GM19023 (cell line): Measurements from ENCODE around the gene PABPC1L.

Experiments
- ATAC-seq: cut with Tn5 transposase; IDR thresholded peaks from one replicate; pipeline ENCODE4 v1.9.1; 2021; ENCODE audit warnings: mild to moderate bottlenecking, moderate library complexity; ENCODE audit not compliant: unreplicated experiment

The PABPC1L gene

DNA sequence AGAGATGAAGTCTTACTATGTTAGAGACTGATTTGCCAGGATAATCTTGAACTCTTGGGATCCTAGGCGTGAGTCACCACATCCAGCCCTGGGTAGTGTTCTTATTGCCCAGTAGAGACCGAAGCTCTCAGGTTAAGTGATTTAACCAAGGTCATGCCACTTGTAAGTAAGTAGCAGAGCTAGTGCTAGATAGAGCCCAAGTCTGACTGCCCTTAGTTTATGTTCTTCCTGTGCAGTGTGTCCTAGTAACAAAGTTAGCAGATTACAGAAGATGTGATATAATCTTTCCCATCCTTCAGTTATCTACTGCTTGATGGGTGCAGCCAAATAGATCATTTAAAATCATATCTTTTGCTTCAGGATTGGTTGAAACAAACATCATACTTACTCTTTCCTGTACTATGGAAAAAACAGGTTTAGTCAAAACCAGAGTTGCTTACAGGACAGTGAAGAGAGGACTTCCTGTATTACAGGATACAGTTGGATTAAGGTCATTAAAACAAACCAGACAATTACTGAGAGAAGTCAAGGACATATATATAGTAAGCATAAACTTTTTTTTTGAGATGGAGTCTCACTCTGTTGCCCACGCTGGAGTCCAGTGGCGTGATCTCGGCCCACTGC lies 9.5 kb upstream of the PABPC1L start:
- ATAC-seq, result no peak

DNA sequence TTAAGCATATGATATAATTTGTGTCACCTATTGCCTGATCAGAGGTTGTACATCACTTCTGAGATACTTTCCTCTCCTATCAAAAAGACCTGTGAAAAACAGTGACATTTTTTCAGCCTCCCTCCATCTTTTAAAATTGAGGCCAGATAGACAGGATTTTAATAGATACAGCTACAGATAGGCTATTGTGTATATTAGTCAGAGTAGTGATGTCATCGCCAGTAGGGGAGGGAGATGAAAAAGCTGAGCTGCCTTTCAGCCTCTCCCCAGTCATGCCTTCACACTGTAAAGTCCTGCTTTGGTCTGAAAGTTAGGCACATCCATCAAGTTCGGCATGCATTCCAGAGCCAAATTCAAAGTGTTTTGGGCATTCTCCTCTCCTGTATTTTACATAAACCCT lies 7.9 kb upstream of the PABPC1L start:
- ATAC-seq, result no peak

DNA sequence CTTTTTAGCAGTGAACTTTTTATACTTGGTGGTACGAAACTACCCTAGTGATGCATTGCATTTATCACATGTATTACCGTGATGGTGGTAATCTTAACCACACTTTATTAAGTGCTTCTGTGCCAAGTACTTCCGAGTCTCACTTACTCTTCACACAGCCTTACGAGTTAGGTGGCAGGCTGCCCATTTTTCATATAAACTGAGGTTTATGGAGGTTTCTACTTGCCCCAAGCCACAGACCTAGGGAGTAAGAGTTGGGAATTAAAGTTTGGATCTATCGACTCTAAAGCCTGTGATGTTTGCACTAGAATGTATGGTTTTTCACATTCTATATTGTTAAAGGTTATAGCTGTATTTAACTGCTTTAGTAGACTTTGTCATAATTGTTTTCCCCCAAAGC lies 5.5 kb upstream of the PABPC1L start:
- no peak for ATAC-seq

DNA sequence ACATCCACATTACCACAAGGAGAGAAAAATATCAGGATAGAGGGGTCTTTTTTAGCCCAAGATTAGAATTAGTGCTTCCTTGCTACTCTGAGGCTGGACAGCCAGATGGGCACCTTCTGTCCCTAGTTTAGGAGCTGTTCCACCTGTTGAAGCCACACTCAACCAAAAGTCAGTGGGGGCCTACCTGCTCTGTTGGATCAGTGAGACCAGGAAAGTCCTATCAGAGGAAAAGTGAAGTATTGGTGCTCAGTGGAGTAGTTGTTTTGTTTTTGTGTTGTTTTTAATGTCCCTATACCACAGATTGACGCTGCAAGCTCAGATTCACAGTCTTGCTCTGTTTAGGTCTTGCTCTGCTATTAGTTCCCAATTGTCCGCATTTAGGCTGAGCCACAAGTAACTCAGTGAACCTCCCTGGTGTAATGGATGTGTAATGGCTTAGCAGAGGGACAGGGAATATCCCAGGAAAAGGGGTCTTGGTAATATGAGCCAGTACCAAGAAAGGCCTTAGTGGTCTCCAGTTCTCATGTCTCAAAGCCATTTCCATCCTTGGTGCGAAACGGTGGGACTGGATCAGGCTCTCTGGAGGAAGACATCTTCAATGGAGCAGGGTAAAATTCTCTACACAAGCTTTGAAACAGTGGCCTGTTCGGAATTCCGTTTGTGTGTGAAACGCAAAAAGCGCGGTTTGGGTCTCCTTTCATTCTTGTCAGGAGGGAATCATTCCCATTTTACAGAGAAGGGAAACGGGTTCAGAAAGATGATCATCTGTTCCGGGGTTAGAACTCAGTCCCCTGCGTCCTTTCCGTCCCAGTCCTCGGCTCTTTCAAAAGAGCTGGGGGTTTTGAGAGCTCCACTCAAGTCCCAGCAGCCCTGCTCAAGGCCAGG lies 631 bp upstream of the PABPC1L start:
- no peak for ATAC-seq

DNA sequence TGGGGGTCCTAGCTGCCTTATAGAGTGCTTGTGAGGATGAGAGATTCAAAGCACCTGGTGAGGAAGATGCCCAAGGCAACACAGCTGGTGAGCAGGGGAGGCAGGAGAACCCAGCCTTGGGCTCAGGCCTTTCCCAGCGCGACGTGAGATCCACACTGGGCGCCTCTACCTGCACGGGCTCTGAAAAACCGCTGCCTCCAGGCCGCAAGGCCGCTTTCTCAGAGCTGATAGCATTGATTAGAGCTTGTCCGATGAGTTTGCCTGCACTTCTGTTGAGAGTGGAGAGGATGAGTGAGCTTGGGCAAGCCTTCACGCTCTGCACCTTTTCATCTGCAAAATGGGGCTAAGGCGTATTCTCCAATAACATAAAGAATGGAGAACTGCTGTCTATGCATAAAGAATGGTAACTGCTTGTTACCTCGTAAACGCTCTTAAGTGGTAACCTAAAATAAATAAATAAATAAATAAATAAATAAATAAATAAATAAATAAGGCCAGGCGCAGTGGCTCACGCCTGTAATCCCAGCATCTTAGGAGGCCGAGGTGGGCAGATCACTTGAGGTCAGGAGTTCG lies 916 bp downstream of the PABPC1L start:
- ATAC-seq, result no peak

DNA sequence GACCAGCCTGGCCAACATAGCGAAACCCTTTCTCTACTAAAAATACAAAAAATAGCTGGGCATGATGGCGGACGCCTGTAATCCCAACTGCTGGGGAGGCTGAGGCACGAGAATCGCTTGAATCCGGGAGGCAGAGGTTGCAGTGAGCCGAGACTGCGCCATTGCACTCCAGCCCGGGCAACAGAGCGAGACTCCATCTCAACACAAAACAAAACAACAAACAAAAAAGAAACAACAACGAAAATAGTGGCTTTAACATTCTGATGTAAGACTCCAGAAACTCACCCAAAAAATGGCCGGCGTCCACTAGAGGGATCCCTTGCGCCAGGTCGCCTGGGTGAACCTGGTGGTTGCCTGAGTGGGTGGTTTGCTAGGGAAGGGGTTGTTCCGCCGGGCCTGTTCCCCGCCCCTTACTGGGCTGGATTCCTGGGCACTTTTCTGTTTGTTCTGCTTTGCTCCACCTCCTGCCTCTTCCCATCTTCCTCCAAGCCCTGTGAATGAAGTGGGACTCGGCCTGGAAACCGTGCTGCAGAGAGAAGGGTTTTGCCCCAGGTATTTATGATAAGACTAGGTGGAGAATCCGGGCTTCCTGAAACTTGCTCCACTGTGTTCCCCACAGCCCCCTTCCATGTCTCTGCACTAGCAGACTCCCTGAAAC lies 1.5 kb downstream of the PABPC1L start:
- ATAC-seq, result no peak

DNA sequence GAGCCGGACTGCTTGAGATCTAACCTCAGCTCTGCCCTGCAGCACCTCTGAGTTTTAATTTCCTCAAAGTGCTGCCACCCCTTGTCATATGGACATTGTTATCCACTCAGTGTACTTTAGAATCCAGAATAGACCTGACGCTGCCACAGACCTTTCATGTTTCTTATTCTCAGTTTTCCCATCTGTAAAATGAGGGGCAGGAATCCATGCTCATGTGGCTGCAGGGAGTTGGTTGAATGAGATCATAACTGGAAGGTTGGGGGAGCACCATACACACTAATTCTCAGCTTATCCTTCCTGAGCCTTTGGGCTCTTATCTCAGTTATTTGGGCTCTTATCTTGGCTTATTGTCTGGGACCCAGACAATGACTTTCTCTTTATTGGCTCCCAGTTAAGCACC lies 2.3 kb downstream of the PABPC1L start:
- ATAC-seq, result no peak

DNA sequence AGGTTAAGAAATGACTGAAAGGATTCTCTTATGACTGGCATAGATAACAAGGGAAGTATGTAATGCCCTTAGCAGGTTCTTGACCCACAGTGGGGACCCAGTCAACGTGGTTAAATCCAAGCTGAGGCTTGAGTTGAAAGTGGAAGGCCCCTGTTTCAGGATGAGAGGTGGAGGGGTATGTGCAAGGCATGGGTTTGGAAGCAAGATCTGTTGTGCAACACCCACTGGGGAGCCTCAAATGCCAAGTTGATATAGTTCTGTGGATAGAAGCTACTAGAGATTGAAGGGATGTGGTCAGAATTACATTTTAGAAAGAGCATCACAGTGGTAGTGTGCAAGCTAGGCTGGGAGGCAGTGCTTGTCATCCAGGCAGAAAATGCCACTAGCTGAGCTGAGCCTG lies 5.1 kb downstream of the PABPC1L start:
- ATAC-seq, result no peak

DNA sequence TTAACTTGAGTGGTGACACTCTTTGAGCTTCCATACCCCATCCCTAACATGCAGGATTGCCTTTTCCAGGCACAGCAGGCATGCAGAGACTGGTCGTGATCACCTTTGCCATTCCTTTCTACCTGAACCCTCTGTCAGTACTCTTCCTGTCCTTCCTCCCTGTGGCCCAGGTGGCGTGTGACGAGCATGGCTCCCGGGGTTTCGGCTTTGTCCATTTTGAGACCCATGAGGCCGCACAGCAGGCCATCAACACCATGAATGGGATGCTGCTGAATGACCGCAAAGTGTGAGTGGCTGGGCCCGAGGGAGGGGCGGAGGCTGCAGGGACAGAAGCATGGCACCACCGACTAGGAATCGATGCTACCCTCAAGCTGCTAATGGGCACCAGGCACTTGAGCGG lies 6.7 kb downstream of the PABPC1L start:
- ATAC-seq, result no peak

DNA sequence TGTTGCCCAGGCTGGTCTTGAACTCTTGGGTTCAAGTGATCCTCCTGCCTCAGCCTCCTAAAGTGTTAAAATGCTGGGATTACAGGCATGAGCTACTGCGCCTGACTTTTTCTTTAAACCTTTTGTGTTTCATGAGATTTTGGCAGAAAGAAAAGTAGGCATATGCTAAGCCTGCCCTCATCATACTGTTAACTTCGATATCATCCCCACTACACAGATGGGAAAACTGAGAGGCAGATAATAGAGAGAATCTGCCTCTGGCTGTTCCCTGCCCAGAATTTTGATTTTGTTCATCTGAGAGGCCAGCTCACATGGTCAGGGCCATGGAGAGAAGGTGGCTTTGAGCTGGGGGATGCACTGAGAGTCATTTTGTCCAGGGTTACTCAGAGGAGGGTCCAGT lies 7.5 kb downstream of the PABPC1L start:
- no peak for ATAC-seq

DNA sequence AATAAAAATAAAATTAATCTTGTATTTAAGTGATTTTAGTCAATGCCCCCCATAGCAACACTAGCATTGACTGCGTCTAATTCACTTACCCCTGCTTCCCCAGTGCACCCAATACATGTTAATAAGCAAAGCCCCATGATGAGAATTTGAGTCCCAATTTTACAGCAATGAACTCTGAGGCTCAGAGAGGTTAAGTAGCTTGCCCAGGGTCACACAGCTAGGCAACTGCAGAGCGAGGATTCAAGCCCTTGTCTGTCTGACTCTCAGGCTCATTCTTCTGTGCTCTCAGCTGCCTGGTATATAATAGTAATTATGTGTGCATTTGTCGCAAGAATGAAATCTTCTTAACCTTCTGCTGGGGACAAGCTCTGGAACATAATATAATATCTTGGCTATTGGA lies 8.5 kb downstream of the PABPC1L start:
- no peak for ATAC-seq

DNA sequence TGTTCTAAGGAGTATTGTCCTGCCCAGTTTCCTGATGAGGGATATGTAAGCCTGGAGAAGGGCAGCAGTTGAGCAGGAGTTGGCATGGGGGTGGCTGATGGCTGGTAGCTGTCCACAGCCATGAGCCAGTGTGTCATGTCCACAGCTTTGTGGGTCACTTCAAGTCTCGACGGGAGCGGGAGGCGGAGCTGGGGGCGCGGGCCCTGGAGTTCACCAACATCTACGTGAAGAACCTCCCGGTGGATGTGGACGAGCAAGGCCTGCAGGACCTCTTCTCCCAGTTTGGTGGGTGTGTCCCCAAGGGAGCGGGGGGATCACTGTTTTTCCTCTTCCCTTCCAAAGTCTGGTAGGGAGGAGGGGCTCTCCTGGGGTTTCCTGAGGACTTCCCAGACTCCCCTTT lies 8.9 kb downstream of the PABPC1L start:
- no peak for ATAC-seq

DNA sequence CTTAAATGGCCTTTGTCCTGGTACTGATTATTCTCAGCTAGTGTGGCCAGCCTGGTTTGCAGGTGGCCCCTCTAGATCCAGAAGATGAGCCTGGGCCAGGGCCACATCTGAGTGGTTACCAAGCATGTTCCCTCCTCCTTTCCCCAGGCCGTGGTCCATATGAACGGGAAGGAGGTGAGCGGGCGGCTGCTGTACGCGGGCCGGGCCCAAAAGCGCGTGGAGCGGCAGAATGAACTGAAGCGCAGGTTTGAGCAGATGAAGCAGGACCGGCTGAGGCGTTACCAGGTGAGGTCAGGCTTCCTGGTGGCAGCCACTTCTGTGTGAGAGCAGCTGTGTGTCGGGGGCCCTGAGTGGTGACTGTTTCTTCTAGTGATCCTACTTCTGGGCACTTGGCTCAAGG lies 11.6 kb downstream of the PABPC1L start:
- no peak for ATAC-seq

DNA sequence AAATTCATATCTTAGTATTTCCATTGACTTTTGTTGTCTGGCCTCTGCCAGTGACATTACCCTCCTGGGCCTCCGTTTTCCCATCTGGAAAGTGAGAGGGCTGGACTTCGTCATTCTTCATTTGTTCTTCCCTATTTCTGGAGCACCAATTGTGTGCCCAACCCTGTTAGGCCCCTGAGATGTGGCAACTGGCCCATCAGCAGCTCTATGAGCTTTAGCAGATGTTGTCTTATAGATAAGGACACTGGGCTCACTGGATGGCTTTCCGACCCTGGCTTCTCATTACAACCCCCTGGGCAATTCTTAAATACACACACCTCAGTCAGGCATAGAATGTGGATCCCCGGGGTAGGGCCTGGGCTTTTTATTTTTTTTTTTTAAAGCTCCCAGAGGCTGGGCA lies 14.7 kb downstream of the PABPC1L start:
- no peak for ATAC-seq

DNA sequence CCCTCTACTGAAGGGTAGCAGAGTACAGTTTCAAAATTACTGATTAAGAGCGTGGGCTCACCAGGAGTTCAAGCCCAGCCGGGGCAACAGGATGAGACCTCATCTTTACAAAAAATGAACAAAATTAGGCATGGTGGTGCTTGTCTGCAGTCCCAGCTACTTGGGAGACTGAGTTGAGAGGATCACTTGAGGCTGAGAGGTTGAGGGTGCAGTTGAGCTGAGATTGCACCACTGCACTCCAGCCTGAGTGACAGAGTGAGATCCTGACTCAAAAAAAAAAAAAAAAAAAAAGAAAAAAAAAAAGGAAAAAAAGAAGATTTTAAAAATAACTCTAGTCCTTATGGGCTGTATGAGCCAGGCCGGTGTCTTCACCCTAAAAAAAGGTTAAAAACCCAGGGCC lies 18.7 kb downstream of the PABPC1L start:
- ATAC-seq, result no peak

DNA sequence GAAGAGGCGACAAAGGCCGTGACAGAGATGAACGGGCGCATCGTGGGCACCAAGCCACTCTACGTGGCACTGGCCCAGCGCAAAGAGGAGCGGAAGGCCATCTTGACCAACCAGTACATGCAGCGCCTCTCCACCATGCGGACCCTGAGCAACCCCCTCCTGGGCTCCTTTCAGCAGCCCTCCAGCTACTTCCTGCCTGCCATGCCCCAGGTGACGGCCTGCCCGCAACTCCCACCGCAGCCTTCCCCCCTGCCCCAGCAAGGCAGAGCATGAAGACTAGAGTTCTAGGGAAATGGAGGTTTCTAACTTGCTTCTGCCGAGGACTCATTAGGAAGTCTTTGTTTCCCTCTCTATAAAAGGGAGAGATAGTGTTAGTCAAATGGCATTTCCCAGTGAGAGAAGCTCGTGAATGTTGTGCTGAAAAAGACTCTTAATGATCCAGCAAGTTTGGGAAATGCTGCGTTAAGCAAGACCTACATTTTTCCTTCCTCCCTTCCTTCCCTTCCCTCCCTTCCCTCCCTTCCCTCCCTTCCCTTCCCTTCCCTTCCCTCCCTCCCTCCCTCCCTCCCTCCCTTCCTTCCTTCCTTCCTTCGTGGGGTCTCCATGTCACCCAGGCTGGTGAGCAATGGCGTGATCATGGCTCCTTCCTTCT lies 20.8 kb downstream of the PABPC1L start:
- ATAC-seq, result no peak

DNA sequence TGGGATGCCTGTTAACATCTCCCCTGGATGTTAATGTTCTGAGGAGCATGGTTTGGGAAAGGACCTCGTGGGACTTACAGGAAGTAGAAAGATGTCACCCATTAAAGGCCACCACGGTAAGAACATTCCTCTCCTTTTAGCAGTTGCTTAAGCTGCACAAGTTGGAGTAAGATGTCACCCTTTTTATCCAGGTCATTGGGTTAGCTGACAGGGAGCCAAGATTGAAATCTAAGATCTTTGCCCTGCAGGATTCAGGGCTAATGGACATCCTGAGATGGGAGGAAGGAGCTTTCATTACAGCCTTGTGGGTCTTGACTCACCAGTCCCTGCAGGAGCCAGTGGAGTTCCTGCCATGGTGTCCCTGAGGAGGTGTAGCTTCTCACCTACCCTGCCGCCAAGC lies 22.1 kb downstream of the PABPC1L start:
- no peak for ATAC-seq

DNA sequence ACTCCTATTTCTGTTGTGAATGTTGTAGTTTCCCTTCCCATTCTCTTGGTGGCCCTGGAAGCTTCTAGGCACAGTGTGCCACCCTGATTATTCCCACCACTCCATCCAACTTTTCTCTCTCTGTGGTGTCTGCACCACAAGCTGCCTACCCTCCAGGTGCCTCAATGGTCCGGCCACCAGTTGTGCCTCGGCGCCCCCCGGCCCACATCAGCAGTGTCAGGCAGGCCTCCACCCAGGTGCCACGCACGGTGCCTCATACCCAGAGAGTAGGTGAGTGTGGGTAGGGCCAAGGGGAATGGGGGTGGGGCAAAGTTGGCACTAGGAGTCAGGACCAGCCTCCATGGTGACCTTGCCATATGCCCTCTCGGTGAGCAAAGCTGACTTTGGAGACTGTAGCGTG lies 23.1 kb downstream of the PABPC1L start:
- ATAC-seq, result no peak

DNA sequence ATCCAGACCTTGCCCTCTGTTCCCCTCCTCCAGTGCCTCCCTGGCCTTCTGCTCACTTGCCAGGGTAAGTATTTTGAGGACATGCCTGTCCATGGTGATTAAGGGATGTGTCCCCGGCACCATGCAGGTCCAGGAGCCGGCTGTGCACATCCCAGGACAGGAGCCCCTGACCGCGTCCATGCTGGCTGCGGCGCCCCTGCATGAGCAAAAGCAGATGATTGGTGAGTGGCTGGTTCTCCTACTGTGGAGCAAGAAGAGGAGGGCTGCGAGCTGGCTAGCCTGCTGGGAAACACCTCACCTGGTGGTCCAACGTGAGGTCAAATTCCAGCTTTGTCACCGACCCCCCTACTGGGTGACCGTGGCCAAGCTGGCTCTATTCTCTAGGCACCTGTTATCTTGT lies 26.6 kb downstream of the PABPC1L start:
- ATAC-seq, result no peak

DNA sequence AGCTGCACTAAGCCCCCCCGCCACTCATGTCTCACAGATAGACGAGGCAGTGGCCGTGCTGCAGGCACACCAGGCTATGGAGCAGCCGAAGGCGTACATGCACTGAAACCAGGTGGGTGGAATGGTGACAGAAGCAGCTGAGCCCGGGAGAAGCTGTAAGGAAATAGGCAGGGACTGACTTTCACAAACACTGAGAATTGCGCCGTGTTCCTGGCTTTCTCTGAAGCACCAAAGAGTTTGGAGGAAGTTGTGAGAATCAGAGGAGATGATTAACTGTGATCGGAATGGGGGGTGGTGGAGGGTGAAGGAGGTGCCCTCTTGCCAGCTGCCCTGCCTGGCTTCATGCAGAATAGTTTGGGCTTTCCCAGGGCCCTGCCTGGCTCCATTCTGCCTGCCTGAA lies 28.8 kb downstream of the PABPC1L start:
- no peak for ATAC-seq

DNA sequence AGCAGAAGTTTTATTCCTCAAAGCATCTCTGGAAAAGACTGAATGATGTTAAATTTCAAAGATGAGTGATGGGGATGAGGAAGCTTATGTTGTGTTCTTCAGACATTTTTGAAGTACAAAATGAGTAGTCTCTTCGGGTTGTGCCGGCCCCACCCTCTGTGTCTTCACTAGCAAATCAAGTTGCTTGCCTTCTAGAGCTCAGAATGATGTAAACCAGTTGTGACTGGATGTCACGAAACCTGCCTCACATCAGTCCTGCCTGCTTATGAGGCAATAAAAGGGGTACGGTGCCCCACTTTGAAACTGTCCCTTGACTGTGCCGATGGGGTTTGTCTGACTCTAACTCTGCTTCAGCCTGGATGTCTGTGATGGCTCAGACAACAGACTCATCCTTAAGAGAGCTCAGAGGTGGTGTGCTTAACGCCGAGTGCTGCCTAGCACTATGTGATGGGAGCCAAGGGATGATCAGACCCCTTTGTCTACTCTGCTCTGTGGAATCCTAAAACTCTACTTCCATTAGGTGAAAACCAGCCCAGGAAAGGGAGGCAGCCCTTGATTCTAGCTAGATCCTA lies 31.3 kb downstream of the PABPC1L start:
- no peak for ATAC-seq
